ENCODE measurements around the gene TDRD12.
"Not testable (repeated sequence)": the region's sequence is repeated elsewhere in the genome, so short reads cannot be mapped to it uniquely, and the experiment has no call there.

Gene TDRD12

GRCh38 chr19:32746631-32747196 is 27.1 kb downstream of the TDRD12 start:
- DNase-seq, result not testable (repeated sequence)

GRCh38 chr19:32748497-32748896 is 28.9 kb downstream of the TDRD12 start:
- DNase-seq, result no peak

GRCh38 chr19:32748948-32749347 is 29.4 kb downstream of the TDRD12 start:
- no peak for DNase-seq

- DNase-seq, result no peak
Observed at GRCh38 chr19:32749361-32749760, 29.8 kb downstream of the TDRD12 start.

- DNase-seq, result no peak
Observed at GRCh38 chr19:32750441-32751055, 31.0 kb downstream of the TDRD12 start.

GRCh38 chr19:32751066-32751465 is 31.5 kb downstream of the TDRD12 start:
- no peak for DNase-seq

GRCh38 chr19:32757189-32757588 is 37.6 kb downstream of the TDRD12 start:
- DNase-seq, result no peak

GRCh38 chr19:32765365-32765764 is 45.8 kb downstream of the TDRD12 start:
- DNase-seq, result not testable (repeated sequence)

GRCh38 chr19:32767951-32768679 is 48.5 kb downstream of the TDRD12 start:
- no peak for DNase-seq

- no peak for DNase-seq
Observed at GRCh38 chr19:32771596-32771995, 52.0 kb downstream of the TDRD12 start.

GRCh38 chr19:32773126-32773525 is 53.6 kb downstream of the TDRD12 start:
- DNase-seq, result no peak

GRCh38 chr19:32779082-32779481 is 59.5 kb downstream of the TDRD12 start:
- no peak for DNase-seq

GRCh38 chr19:32781280-32781679 is 61.7 kb downstream of the TDRD12 start:
- no peak for DNase-seq

- not testable (repeated sequence) for DNase-seq
Observed at GRCh38 chr19:32782089-32782488, 62.5 kb downstream of the TDRD12 start.

GRCh38 chr19:32787161-32787813 is 67.7 kb downstream of the TDRD12 start:
- peak; percentile 19 for DNase-seq

- DNase-seq, result not testable (repeated sequence)
Observed at GRCh38 chr19:32787895-32788294, 68.3 kb downstream of the TDRD12 start.

- DNase-seq, result no peak
Observed at GRCh38 chr19:32789429-32789828, 69.9 kb downstream of the TDRD12 start.

- DNase-seq, result no peak
Observed at GRCh38 chr19:32798201-32798600, 78.6 kb downstream of the TDRD12 start.

GRCh38 chr19:32800191-32800590 is 80.6 kb downstream of the TDRD12 start:
- DNase-seq, result no peak

GRCh38 chr19:32800754-32801153 is 81.2 kb downstream of the TDRD12 start:
- no peak for DNase-seq

GRCh38 chr19:32802840-32803239 is 83.3 kb downstream of the TDRD12 start:
- DNase-seq, result no peak

- DNase-seq, result no peak
Observed at GRCh38 chr19:32808236-32808635, 88.7 kb downstream of the TDRD12 start.

- DNase-seq, result no peak
Observed at GRCh38 chr19:32809254-32809653, 89.7 kb downstream of the TDRD12 start.

- DNase-seq, result no peak
Observed at GRCh38 chr19:32809754-32810153, 90.2 kb downstream of the TDRD12 start.
